Lung (tissue), 12 donors: ENCODE results near the gene NME3. TPM values are rescaled to one million over a fixed set of nuclear protein-coding genes. Genes with fewer than 3 reads are reported as not detected.
A peak's percentile ranks its signal among the peaks of the same experiment; 100 is the strongest.

Experiments
- ATAC-seq: fragments of 200-7000 bp; cut with Tn5 transposase; one replicate; pipeline ENCODE4 v1.9.1; 2020; ENCODE audit warnings: moderate number of reproducible peaks; ENCODE audit not compliant: insufficient read depth, low FRiP score
- DNase-seq, 3 donors: peaks; one replicate each; pipeline ENCODE4 v3.0.0-alpha.2; 2013 to 2017
- H3K27ac ChIP-seq, 2 donors: one replicate each; pipeline ENCODE4 v1.5.1; 2013; ENCODE audit warnings: mild to moderate bottlenecking in 2 of 2, moderate library complexity in 2 of 2, control low read depth in 1 of 2, inconsistent platforms in 1 of 2, low read depth in 1 of 2, low read length in 1 of 2
- H3K27me3 ChIP-seq, 3 donors: one replicate each; pipeline ENCODE4 v1.5.1; 2013; ENCODE audit warnings: low read length in 2 of 3; ENCODE audit not compliant: control insufficient read depth in 3 of 3, insufficient read depth in 3 of 3
- H3K36me3 ChIP-seq, 4 donors: one replicate each; pipeline ENCODE4 v1.5.1; 2013; ENCODE audit warnings: low read length in 4 of 4, mild to moderate bottlenecking in 1 of 4, moderate library complexity in 1 of 4; ENCODE audit not compliant: control insufficient read depth in 4 of 4, insufficient read depth in 4 of 4
- H3K4me1 ChIP-seq, 5 donors: one replicate each; pipeline ENCODE4 v1.5.1; 2013; ENCODE audit warnings: low read length in 5 of 5, mild to moderate bottlenecking in 2 of 5, moderate library complexity in 1 of 5; ENCODE audit not compliant: control insufficient read depth in 5 of 5, insufficient read depth in 5 of 5
- H3K4me3 ChIP-seq: one replicate; pipeline ENCODE4 v1.5.1; 2013; ENCODE audit warnings: mild to moderate bottlenecking, control low read depth, moderate library complexity
- H3K9ac ChIP-seq, 2 donors: one replicate each; pipeline ENCODE4 v1.5.1; 2013; ENCODE audit warnings: low read length in 2 of 2, control low read depth in 1 of 2; ENCODE audit not compliant: insufficient read depth in 1 of 2
- H3K9me3 ChIP-seq, 4 donors: one replicate each; pipeline ENCODE4 v1.5.1; 2013; ENCODE audit warnings: low read length in 3 of 4, mild to moderate bottlenecking in 1 of 4, moderate library complexity in 1 of 4; ENCODE audit not compliant: control insufficient read depth in 4 of 4, insufficient read depth in 3 of 4
- WGBS, 2 donors: extraction: QIAGEN DNeasy Blood & Tissue Kit; methylation state at CpG; one replicate each; pipeline ENCODE4 v1.1.7; 2013; 5-methylcytosine and 5-hydroxymethylcytosine counted together
- polyA plus RNA-seq, 2 donors: library from polyadenylated mRNA; stranded (reverse); fragments of 200-250 nt; gene quantifications; one replicate each; pipeline ENCODE4 v1.2.1, GENCODE V29; 2013
- total RNA-seq, 2 donors: library from RNA; depleted of rRNA in 1 of 2; stranded (reverse); fragments of >200 nt in 1 of 2; gene quantifications; one replicate each; pipeline ENCODE4 v1.2.1, GENCODE V29; 2014 to 2021
- TF ChIP-seq, protein P1 (sequence below): IDR thresholded peaks from 2 replicates; pipeline ENCODE4 v1.5.1; 2012; ENCODE audit warnings: mild to moderate bottlenecking; ENCODE audit errors: control extremely low read depth, extremely low read depth
- donor health status: control.
- donor health status: control.
- donor health status: Bipolar disorder and iron deficiency.
- donor health status: healthy.
- donor health status: DM: yes; HTN: yes; CAD: no.

Gene NME3
- total and polyA plus RNA-seq, 4 donors = 25.1 to 197 (median 66.9) TPM

DNA sequence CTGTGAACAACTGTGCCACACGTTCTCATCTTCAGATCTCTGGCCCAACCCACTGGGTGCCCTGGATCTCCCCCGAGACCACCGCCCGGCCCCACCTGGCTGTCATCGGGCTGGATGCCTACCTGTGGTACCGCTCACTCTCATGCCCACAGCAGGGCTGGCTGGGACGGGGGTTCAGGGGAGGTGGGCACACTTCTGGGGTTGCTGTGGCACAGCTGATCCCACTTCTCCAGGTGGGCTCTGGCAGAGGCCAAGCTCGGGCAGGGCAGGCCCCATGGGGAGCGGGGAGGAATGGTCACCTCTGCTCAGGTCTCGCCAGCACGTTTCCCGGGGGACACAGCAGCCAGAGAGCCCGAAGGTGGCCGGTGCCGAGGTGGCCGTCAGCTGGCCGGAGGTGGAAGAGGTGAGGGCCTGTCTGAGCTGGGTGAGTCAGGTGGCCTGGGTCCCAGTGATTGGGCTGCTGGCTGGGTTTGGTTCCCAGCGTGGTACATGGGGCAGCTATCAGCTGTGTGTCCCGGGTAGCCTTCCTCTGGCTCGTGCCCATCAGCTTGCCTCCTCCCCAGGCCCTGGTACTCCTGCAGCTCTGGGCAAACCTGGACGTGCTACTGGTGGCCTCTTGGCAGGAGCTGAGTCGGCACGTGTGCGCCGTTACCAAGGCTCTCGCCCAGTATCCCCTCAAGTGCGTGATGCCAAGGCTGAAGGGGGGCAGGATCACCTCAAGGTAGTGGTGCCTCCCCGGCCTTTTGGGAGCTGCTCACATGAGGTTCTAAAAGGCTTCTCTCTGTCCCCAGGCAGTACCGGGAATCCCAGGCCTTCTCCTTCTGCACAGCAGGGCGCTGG is 3.9 kb upstream of the NME3 start:
- TF ChIP-seq, protein P1, sequence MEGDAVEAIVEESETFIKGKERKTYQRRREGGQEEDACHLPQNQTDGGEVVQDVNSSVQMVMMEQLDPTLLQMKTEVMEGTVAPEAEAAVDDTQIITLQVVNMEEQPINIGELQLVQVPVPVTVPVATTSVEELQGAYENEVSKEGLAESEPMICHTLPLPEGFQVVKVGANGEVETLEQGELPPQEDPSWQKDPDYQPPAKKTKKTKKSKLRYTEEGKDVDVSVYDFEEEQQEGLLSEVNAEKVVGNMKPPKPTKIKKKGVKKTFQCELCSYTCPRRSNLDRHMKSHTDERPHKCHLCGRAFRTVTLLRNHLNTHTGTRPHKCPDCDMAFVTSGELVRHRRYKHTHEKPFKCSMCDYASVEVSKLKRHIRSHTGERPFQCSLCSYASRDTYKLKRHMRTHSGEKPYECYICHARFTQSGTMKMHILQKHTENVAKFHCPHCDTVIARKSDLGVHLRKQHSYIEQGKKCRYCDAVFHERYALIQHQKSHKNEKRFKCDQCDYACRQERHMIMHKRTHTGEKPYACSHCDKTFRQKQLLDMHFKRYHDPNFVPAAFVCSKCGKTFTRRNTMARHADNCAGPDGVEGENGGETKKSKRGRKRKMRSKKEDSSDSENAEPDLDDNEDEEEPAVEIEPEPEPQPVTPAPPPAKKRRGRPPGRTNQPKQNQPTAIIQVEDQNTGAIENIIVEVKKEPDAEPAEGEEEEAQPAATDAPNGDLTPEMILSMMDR = no peak
- no peaks in the 10 kb centered on the region for H3K9me3 ChIP-seq
- H3K27me3 ChIP-seq = no peaks in the 10 kb centered on the region
- 93 to 95% methylated on average over 29 to 30 of the region's 30 CpGs for WGBS, 2 donors
- H3K36me3 ChIP-seq = peaks cover 4 to 40% (median 10%) of the 10 kb centered on the region in 4 donors
- no peak overlapping the region for H3K4me3 ChIP-seq
- DNase-seq (no peak), ATAC-seq (no peak)
- H3K27ac ChIP-seq = no peak overlapping the region
- H3K4me1 ChIP-seq = peaks cover 0 to 25% (median 0%) of the 10 kb centered on the region in 5 donors
- H3K9ac ChIP-seq = no peak overlapping the region

DNA sequence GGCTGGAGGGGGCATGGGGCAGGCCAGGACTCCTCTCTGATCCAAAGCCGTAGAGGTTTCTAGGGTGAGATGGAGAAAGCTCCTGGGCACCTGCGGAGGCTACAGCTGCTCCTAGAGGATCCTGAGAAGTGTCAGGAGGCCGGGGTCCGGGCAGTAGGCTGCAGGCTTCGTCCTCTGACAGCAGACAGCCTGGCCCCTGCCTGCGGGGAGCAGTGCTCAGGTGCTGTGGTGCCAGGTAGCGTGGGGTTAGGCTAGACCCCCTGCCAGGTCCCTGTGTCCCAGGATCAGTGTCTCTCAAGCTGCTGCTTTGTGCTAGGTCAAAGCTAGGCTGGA is 3.1 kb upstream of the NME3 start:
- Histone ChIP-seq H3K9me3 (no peaks in the 10 kb centered on the region), H3K36me3 (peaks cover 4 to 32% (median 9%) of the 10 kb centered on the region in 4 donors), H3K9ac (no peak overlapping the region), H3K27me3 (no peaks in the 10 kb centered on the region), H3K4me1 (peaks cover 0 to 28% (median 0%) of the 10 kb centered on the region in 5 donors), H3K4me3 (no peak overlapping the region), H3K27ac (no peak overlapping the region)
- 89 to 94% methylated on average over 7 of the region's 7 CpGs for WGBS, 2 donors
- DNase-seq (no peak), ATAC-seq (no peak)
- TF ChIP-seq, protein P1 = no peak

DNA sequence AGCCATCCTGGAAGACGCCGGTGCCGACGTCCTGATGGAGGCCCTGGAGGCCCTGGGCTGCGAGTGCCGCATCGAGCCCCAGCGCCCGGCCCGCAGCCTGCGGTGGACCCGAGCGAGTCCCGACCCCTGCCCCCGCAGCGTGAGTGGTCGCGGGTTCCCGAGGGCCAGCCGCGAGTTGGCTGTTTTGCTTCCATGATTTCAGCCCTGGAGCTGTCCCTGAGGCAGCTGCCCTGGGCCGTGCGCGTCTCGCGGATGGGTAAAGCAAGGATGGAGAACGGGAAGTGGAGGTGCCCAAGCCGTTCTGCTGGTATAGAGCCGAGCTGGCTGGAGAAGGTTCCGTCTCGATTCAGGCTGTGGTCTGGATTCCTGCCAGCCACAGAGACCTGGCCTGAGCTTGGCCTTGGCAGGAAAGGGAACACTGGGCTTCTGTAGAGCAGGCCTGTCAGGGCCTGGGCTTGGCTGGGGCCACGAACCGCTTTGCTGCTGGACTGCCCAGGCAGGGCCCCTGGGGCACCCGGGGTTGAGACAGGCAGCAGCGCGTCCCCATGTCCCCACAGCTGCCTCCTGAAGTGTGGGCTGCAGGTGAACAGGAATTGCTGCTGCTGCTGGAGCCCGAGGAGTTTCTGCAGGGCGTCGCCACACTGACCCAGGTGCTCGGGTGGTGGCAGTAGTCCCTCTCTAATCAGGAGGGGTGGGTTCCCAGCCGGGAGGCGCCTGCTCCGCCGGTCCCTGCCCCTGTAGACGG is 2.5 kb upstream of the NME3 start:
- ATAC-seq (no peak), DNase-seq (no peak)
- peak overlapping the region; percentile 75 for H3K4me3 ChIP-seq

More for the DNA sequence above, 2.5 kb upstream of the NME3 start:
- TF ChIP-seq, protein P1 = no peak
- Histone ChIP-seq H3K9ac (peak overlapping the region in 1 of 2 donors; percentile 28), H3K27me3 (no peaks in the 10 kb centered on the region), H3K27ac (peak overlapping the region; percentile 90 to 94), H3K9me3 (no peaks in the 10 kb centered on the region), H3K36me3 (peaks cover 4 to 36% (median 6%) of the 10 kb centered on the region in 4 donors), H3K4me1 (peaks cover 0 to 28% (median 0%) of the 10 kb centered on the region in 5 donors)
- WGBS, 2 donors = 12 to 15% methylated on average over 41 to 45 of the region's 45 CpGs
